Neural progenitor cell (in vitro differentiated cells): ENCODE data around the gene ADARB2.

ENCODE experiments used
- EZH2 ChIP-seq: fragments of 200-600 bp; sonication (generic); IDR thresholded peaks from 2 replicates; pipeline ENCODE4 v1.6.1; 2017; ENCODE audit warnings: antibody characterized with exemption, mild to moderate bottlenecking, moderate library complexity
- TF ChIP-seq, protein P1 (sequence below): fragments of 200-600 bp; sonication (generic); IDR thresholded peaks from 2 replicates; pipeline ENCODE4 v1.5.1; 2017; ENCODE audit warnings: antibody characterized with exemption, mild to moderate bottlenecking

- no peak for TF ChIP-seq EZH2
- TF ChIP-seq, protein P1, sequence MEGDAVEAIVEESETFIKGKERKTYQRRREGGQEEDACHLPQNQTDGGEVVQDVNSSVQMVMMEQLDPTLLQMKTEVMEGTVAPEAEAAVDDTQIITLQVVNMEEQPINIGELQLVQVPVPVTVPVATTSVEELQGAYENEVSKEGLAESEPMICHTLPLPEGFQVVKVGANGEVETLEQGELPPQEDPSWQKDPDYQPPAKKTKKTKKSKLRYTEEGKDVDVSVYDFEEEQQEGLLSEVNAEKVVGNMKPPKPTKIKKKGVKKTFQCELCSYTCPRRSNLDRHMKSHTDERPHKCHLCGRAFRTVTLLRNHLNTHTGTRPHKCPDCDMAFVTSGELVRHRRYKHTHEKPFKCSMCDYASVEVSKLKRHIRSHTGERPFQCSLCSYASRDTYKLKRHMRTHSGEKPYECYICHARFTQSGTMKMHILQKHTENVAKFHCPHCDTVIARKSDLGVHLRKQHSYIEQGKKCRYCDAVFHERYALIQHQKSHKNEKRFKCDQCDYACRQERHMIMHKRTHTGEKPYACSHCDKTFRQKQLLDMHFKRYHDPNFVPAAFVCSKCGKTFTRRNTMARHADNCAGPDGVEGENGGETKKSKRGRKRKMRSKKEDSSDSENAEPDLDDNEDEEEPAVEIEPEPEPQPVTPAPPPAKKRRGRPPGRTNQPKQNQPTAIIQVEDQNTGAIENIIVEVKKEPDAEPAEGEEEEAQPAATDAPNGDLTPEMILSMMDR = no peak
These were observed 165.6 kb downstream of the ADARB2 start for GRCh38 chr10:1571587-1572237.
